HCT116 (cell line): ENCODE results near the gene FAM20C. TPM values are rescaled to one million over a fixed set of nuclear protein-coding genes. Genes with fewer than 3 reads are reported as not detected.

Experiments
- ATAC-seq: fragments of 200-7000 bp; cut with Tn5 transposase; 2 replicates; pipeline ENCODE4 v1.9.1; 2020; ENCODE audit warnings: mild to moderate bottlenecking, moderate library complexity
- BruUV-seq: library from RNA; stranded (reverse); fragments of 400-500 nt; replicated peaks from 2 replicates; lab custom pipeline; 2021; lab: Mats Ljungman, UMichigan
- CTCF ChIA-PET: fragments of 300-600 bp; sonication (Branson Sonifier 250); formaldehyde crosslinking; loops from one replicate; lab custom pipeline; 2021; ENCODE audit warnings: antibody characterized with exemption; lab: Charles Lee
- POLR2A ChIA-PET: fragments of 300-600, 350-600 bp; sonication (Branson Sonifier 250); formaldehyde crosslinking; loops from one replicate; lab custom pipeline; 2021; ENCODE audit warnings: antibody characterized with exemption; lab: Charles Lee
- RAD21 ChIA-PET, 2 experiments: fragments of 300-600 bp; sonication (Branson Sonifier 250); formaldehyde crosslinking; loops; one replicate each; lab custom pipeline; 2023; ENCODE audit warnings: low total read pairs in 2 of 2; ENCODE audit not compliant: uncharacterized antibody in 2 of 2, unreplicated experiment in 2 of 2, low non-redundant PET in 1 of 2; lab: Charles Lee
- DNase-seq: peaks from one replicate; pipeline ENCODE4 v3.0.0-alpha.2; 2010; ENCODE audit warnings: low read depth, low spot score
- H2AFZ ChIP-seq: fragments of 200-600 bp; shearing (Covaris generic), sonication (generic); 2 replicates; pipeline ENCODE4 v1.6.1; 2017; ENCODE audit warnings: low read depth, mixed run types, mixed read lengths, antibody characterized with exemption, low read length; ENCODE audit not compliant: poor library complexity, severe bottlenecking
- H3K27ac ChIP-seq: 2 replicates; pipeline ENCODE4 v1.5.1; 2012; ENCODE audit warnings: low read depth, low read length
- H3K27me3 ChIP-seq: fragments of 200-600 bp; sonication (generic); 2 replicates; pipeline ENCODE4 v1.6.1; 2016; ENCODE audit warnings: mixed run types, low read length, mixed read lengths; ENCODE audit not compliant: insufficient read depth
- H3K36me3 ChIP-seq, 2 experiments: fragments of 200-500 bp in 1 of 2; fragments of 200-600 bp in 1 of 2; sonication (Bioruptor generic) in 1 of 2; sonication (generic) in 1 of 2; 2 replicates each; pipeline versions ENCODE4 v1.5.1 to v1.6.1; 2014 to 2016; ENCODE audit warnings: low read length in 2 of 2, inconsistent platforms in 1 of 2, mixed read lengths in 1 of 2, mixed run types in 1 of 2; ENCODE audit not compliant: insufficient read depth in 2 of 2, control insufficient read depth in 1 of 2
- H3K4me1 ChIP-seq, 2 experiments: fragments of 200-600 bp in 1 of 2; sonication (generic) in 1 of 2; 2 replicates each; pipeline versions ENCODE4 v1.5.1 to v1.6.1; 2012 to 2017; ENCODE audit warnings: low read length in 2 of 2, inconsistent platforms in 1 of 2, mild to moderate bottlenecking in 1 of 2, mixed read lengths in 1 of 2, mixed run types in 1 of 2, moderate library complexity in 1 of 2; ENCODE audit not compliant: insufficient read depth in 2 of 2, control insufficient read depth in 1 of 2
- H3K4me2 ChIP-seq: fragments of 200-600 bp; sonication (generic); 2 replicates; pipeline ENCODE4 v1.6.1; 2017; ENCODE audit warnings: mixed run types, low read length, mixed read lengths
- H3K4me3 ChIP-seq, 2 experiments: fragments of 200-600 bp in 1 of 2; sonication (generic) in 1 of 2; replicated peaks in 1 of 2; 2 replicates each; pipeline ENCODE4 v1.5.1; 2011 to 2016; ENCODE audit warnings: low read length in 2 of 2, control low read depth in 1 of 2, low read depth in 1 of 2, mild to moderate bottlenecking in 1 of 2, mixed read lengths in 1 of 2, mixed run types in 1 of 2
- H3K79me2 ChIP-seq: fragments of 200-600 bp; sonication (generic); 2 replicates; pipeline ENCODE4 v1.6.1; 2017; ENCODE audit warnings: mild to moderate bottlenecking, mixed run types, low read length, moderate library complexity, mixed read lengths; ENCODE audit not compliant: insufficient read depth
- H3K9ac ChIP-seq: fragments of 200-600 bp; sonication (generic); 2 replicates; pipeline ENCODE4 v1.6.1; 2016; ENCODE audit warnings: low read length, mixed read lengths
- H3K9me2 ChIP-seq: fragments of 200-600 bp; sonication (generic), shearing (Covaris generic); 2 replicates; pipeline ENCODE4 v1.6.1; 2017; ENCODE audit warnings: mixed run types, mild to moderate bottlenecking, moderate library complexity; ENCODE audit not compliant: insufficient read depth
- H3K9me3 ChIP-seq, 2 experiments: fragments of 200-500 bp in 1 of 2; fragments of 200-600 bp in 1 of 2; sonication (Bioruptor generic) in 1 of 2; sonication (generic) in 1 of 2; 2 replicates each; pipeline ENCODE4 v1.6.1; 2014 to 2017; ENCODE audit warnings: low read length in 2 of 2, mixed read lengths in 2 of 2, inconsistent platforms in 1 of 2, low read depth in 1 of 2, mild to moderate bottlenecking in 1 of 2, mixed run types in 1 of 2, moderate library complexity in 1 of 2; ENCODE audit not compliant: control insufficient read depth in 1 of 2, insufficient read depth in 1 of 2
- H4K20me1 ChIP-seq: fragments of 200-600 bp; sonication (generic), shearing (Covaris generic); 2 replicates; pipeline ENCODE4 v1.6.1; 2017; ENCODE audit warnings: mixed run types, mild to moderate bottlenecking, moderate library complexity; ENCODE audit not compliant: insufficient read depth
- CBX3 ChIP-seq: IDR thresholded peaks from 2 replicates; pipeline ENCODE4 v1.6.1; 2012; ENCODE audit warnings: low read depth
- CEBPB ChIP-seq: IDR thresholded peaks from 2 replicates; pipeline ENCODE4 v1.6.1; 2012; ENCODE audit warnings: low read depth
- EZH2 ChIP-seq: fragments of 200-600 bp; sonication (generic); IDR thresholded peaks from 2 replicates; pipeline ENCODE4 v1.6.1; 2017; ENCODE audit warnings: antibody characterized with exemption, mixed run types
- EZH2phosphoT487 ChIP-seq: fragments of 200-600 bp; IDR thresholded peaks from 2 replicates; pipeline ENCODE4 v1.6.1; 2018; ENCODE audit warnings: antibody characterized with exemption, borderline replicate concordance
- SRF ChIP-seq: IDR thresholded peaks from 2 replicates; pipeline ENCODE4 v1.6.1; 2012; ENCODE audit warnings: low read depth
- YY1 ChIP-seq: IDR thresholded peaks from 2 replicates; pipeline ENCODE4 v1.6.1; 2011; ENCODE audit warnings: low read length, low read depth, moderate library complexity, mild to moderate bottlenecking; ENCODE audit not compliant: insufficient replicate concordance; ENCODE audit errors: extremely low read depth
- intact Hi-C: fragments of 100-400 bp; cut with micrococcal nuclease; formaldehyde crosslinking; loops from 2 replicates; pipeline ENCODE4 v1.10.0; 2022
- total RNA-seq: library from RNA; stranded (reverse); gene quantifications from one replicate; pipeline ENCODE4 v1.2.1, GENCODE V29; 2021; ENCODE audit not compliant: unreplicated experiment
- TF ChIP-seq, protein P1 (sequence below): IDR thresholded peaks from 2 replicates; pipeline ENCODE4 v1.6.1; 2011; ENCODE audit warnings: mild to moderate bottlenecking, low read length, moderate library complexity; ENCODE audit not compliant: insufficient replicate concordance; ENCODE audit errors: extremely low read depth

Gene FAM20C
- total RNA-seq, 1 experiment from 2014 or later, result 27.1 TPM

DNA sequence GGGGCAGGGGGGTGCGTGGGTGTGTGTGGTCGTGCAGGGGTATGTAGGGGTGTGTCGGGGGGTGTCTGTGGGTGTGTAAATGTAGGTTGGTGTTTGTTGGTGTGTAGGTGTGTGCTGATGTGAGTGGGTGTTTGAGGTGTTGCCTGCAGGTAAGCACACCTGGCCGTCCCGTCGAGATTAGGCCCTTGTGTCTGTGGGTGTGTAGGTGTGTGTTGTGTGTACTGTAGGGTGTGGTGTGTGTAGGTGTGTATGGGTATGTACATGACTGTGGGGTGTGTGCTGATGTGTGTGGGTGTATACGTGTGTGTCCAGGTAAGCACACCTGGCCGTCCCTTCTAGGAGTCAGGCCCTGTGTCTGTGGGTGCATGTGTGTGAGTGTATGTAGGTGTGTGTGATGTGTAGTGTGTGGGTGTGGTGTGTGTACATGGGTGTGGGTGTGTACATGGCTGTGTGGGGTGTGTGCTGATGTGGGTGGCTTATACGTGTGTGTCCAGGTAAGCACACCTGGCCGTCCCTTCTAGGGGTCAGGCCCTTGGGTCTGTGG lies 15.8 kb downstream of the FAM20C start:
- Histone ChIP-seq H4K20me1 (no peaks in the 10 kb centered on the region), H3K79me2 (no peaks in the 10 kb centered on the region; the same call in 1 of the 2 replicates), H3K27ac (no peak overlapping the region), H3K9me3 (peaks cover 5 to 6% of the 10 kb centered on the region in 2 experiments; a peak in 2 of 4 replicates), H3K9ac (no peak overlapping the region), H3K27me3 (no peaks in the 10 kb centered on the region), H3K4me3 (no peak overlapping the region), H3K9me2 (no peaks in the 10 kb centered on the region), H3K4me2 (no peak overlapping the region), H3K36me3 (peaks cover 4% of the 10 kb centered on the region in 2 experiments; a peak in 2 of 4 replicates), H2AFZ (no peak overlapping the region), H3K4me1 (no peaks in the 10 kb centered on the region)
- ChIA-PET POLR2A (no interaction called here), RAD21 (no interaction called here), CTCF (no interaction called here)
- no TSS peak for BruUV-seq
- DNase-seq (no peak), ATAC-seq (no peak)
- no peak for TF ChIP-seq SRF
- no peak for TF ChIP-seq EZH2phosphoT487
- TF ChIP-seq EZH2, result no peak
- TF ChIP-seq CBX3, result no peak
- TF ChIP-seq CEBPB, result no peak
- intact Hi-C loops, result no loop called here

DNA sequence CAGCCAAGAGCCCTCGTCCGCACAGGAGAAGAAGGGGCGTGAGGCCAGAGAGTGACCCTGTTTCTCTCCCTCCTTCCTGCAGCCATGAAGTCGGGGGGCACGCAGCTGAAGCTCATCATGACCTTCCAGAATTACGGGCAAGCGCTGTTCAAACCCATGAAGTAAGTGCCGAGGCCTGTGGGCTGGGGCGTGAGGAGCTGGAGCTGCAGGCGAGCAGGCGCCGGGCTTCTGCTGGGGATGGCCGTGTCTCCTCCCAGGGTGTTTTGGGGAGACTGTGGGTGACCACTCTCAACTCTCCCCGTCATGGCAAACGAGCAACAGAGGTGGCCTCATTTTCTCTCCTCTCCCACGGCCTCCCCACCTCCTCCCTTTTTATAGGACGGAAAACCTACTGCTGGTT lies 16.4 kb downstream of the FAM20C start:
- Histone ChIP-seq H3K4me2 (no peak overlapping the region), H3K9ac (no peak overlapping the region), H3K9me2 (no peaks in the 10 kb centered on the region), H3K36me3 (peaks cover 4% of the 10 kb centered on the region in 2 experiments; a peak in 2 of 4 replicates), H3K27me3 (no peaks in the 10 kb centered on the region), H3K27ac (no peak overlapping the region), H3K9me3 (peaks cover 5 to 6% of the 10 kb centered on the region in 2 experiments; a peak in 2 of 4 replicates), H3K79me2 (no peaks in the 10 kb centered on the region; the same call in 1 of the 2 replicates), H3K4me3 (no peak overlapping the region), H4K20me1 (no peaks in the 10 kb centered on the region), H3K4me1 (no peaks in the 10 kb centered on the region), H2AFZ (no peak overlapping the region)
- ChIA-PET RAD21 (no interaction called here), POLR2A (no interaction called here), CTCF (no interaction called here)
- intact Hi-C loops, result no loop called here
- DNase-seq (no peak), ATAC-seq (no peak)
- BruUV-seq, result no TSS peak
- TF ChIP-seq, protein P1, sequence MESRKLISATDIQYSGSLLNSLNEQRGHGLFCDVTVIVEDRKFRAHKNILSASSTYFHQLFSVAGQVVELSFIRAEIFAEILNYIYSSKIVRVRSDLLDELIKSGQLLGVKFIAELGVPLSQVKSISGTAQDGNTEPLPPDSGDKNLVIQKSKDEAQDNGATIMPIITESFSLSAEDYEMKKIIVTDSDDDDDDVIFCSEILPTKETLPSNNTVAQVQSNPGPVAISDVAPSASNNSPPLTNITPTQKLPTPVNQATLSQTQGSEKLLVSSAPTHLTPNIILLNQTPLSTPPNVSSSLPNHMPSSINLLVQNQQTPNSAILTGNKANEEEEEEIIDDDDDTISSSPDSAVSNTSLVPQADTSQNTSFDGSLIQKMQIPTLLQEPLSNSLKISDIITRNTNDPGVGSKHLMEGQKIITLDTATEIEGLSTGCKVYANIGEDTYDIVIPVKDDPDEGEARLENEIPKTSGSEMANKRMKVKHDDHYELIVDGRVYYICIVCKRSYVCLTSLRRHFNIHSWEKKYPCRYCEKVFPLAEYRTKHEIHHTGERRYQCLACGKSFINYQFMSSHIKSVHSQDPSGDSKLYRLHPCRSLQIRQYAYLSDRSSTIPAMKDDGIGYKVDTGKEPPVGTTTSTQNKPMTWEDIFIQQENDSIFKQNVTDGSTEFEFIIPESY, result no peak
- TF ChIP-seq YY1, result no peak
